DMS153 treated with DMSO at 0.1 percent for 48 hours (cell line): ENCODE measurements around the gene PRR18.
A peak's percentile ranks its signal among the peaks of the same experiment; 100 is the strongest.

Experiments used
- DNase-seq: peaks from one replicate; lab custom pipeline; 2025; ENCODE audit not compliant: unreplicated experiment; lab: John Stamatoyannopoulos, UW

PRR18 gene

GRCh38 chr6:166334878-166335277, 26.7 kb upstream of the PRR18 start:
- DNase-seq = no peak

- no peak for DNase-seq
These were observed 25.2 kb upstream of the PRR18 start for GRCh38 chr6:166333172-166333995.

- DNase-seq = no peak
These were observed 23.6 kb upstream of the PRR18 start for GRCh38 chr6:166331503-166332415.

- DNase-seq = no peak
These were observed 22.4 kb upstream of the PRR18 start for GRCh38 chr6:166330612-166331011.

- no peak for DNase-seq
These were observed 17.3 kb upstream of the PRR18 start for GRCh38 chr6:166325383-166326042.

- no peak for DNase-seq
These were observed 15.2 kb upstream of the PRR18 start for GRCh38 chr6:166323395-166323794.

GRCh38 chr6:166318649-166319600, 10.7 kb upstream of the PRR18 start:
- DNase-seq = no peak

GRCh38 chr6:166318227-166318626, 10.0 kb upstream of the PRR18 start:
- no peak for DNase-seq

- no peak for DNase-seq
These were observed 9.3 kb upstream of the PRR18 start for GRCh38 chr6:166317261-166318212.

- no peak for DNase-seq
These were observed 7.2 kb upstream of the PRR18 start for GRCh38 chr6:166315436-166315835.

GRCh38 chr6:166314454-166314853, 6.3 kb upstream of the PRR18 start:
- DNase-seq = no peak

- DNase-seq = no peak
These were observed 5.3 kb upstream of the PRR18 start for GRCh38 chr6:166313255-166314070.

- no peak for DNase-seq
These were observed 4.6 kb upstream of the PRR18 start for GRCh38 chr6:166312832-166313231.

GRCh38 chr6:166310634-166311033, 2.4 kb upstream of the PRR18 start:
- no peak for DNase-seq

- DNase-seq = no peak
These were observed 1.8 kb upstream of the PRR18 start for GRCh38 chr6:166309977-166310376.

GRCh38 chr6:166308769-166309589, 787 bp upstream of the PRR18 start:
- DNase-seq = peak; percentile 83
